Ishikawa (cell line): Measurements from ENCODE around the gene CARMIL1.

Experiments
- EP300 ChIP-seq: IDR thresholded peaks from 2 replicates; pipeline ENCODE4 v1.6.1; 2012; ENCODE audit warnings: borderline replicate concordance
- TF ChIP-seq, protein P1 (sequence below): IDR thresholded peaks from 2 replicates; pipeline ENCODE4 v1.6.1; 2012
- TF ChIP-seq, protein P2 (sequence below): IDR thresholded peaks from 2 replicates; pipeline ENCODE4 v1.6.1; 2012

DNA sequence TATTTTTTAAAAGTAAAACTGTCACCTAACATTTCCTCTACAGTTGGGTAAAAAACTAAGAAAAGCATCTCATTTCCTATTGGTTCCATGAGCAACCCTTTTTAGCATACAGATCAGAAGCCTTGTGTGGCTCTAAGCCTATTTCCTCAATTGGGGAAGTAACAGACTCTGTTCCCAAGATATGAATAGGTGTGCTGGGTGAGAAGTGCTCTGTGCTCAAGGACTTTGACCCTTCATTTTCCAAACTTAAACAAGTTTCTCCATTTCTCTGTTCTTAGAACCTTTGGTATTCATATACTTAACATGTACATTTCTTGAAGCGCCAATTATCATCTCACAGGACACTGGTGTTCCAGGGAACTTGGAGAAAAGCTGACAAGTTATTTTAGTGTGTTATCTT, 24.1 kb downstream of the CARMIL1 start:
- TF ChIP-seq EP300 = no peak
- TF ChIP-seq, protein P1, sequence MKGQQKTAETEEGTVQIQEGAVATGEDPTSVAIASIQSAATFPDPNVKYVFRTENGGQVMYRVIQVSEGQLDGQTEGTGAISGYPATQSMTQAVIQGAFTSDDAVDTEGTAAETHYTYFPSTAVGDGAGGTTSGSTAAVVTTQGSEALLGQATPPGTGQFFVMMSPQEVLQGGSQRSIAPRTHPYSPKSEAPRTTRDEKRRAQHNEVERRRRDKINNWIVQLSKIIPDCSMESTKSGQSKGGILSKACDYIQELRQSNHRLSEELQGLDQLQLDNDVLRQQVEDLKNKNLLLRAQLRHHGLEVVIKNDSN = no peak
- TF ChIP-seq, protein P2, sequence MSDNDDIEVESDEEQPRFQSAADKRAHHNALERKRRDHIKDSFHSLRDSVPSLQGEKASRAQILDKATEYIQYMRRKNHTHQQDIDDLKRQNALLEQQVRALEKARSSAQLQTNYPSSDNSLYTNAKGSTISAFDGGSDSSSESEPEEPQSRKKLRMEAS = no peak
